Measurements from ENCODE around the gene CDKN1A. TPM values are rescaled to one million over a fixed set of nuclear protein-coding genes. Genes with fewer than 3 reads are reported as not detected.

The CDKN1A gene
- total and polyA plus RNA-seq, 11 donors = 27.5 to 658 (median 99.8) TPM

GRCh38 chr6:36714511-36714910 is 36.0 kb downstream of the CDKN1A start:
- H3K4me1 ChIP-seq = no peaks in the 10 kb centered on the region
- intact Hi-C loops (cut with DNase I) = no loop called here
- no peak for DNase-seq

GRCh38 chr6:36715469-36715868 is 37.0 kb downstream of the CDKN1A start:
- intact Hi-C loops (cut with DNase I) = no loop called here
- TF ChIP-seq CTCF (IDR thresholded peaks at IDR 0.05) = no peak
- no peak for TF ChIP-seq POLR2A (IDR thresholded peaks at IDR 0.05)
- no peak overlapping the region for H3K27ac ChIP-seq
- 81 to 92% (median 90%) methylated on average over 6 to 7 of the region's 7 CpGs for WGBS, 4 donors
- ATAC-seq (no peak), DNase-seq (no peak)
- H3K36me3 ChIP-seq = no peaks in the 10 kb centered on the region
- no peaks in the 10 kb centered on the region for H3K4me1 ChIP-seq
- no peaks in the 10 kb centered on the region for H3K9me3 ChIP-seq
- no peak overlapping the region for H3K4me3 ChIP-seq
- H3K27me3 ChIP-seq = no peaks in the 10 kb centered on the region

More at GRCh38 chr6:36714511-36714910, 36.0 kb downstream of the CDKN1A start:
- no peak for ATAC-seq
- no peak overlapping the region for H3K4me3 ChIP-seq
- H3K36me3 ChIP-seq = no peaks in the 10 kb centered on the region
- H3K27me3 ChIP-seq = no peaks in the 10 kb centered on the region
- H3K9me3 ChIP-seq = no peaks in the 10 kb centered on the region
- TF ChIP-seq CTCF (IDR thresholded peaks at IDR 0.05) (no peak), POLR2A (IDR thresholded peaks at IDR 0.05) (no peak)
- no peak overlapping the region for H3K27ac ChIP-seq
- WGBS, 4 donors = 84 to 90% (median 88%) methylated on average over 7 to 10 of the region's 10 CpGs

DNA sequence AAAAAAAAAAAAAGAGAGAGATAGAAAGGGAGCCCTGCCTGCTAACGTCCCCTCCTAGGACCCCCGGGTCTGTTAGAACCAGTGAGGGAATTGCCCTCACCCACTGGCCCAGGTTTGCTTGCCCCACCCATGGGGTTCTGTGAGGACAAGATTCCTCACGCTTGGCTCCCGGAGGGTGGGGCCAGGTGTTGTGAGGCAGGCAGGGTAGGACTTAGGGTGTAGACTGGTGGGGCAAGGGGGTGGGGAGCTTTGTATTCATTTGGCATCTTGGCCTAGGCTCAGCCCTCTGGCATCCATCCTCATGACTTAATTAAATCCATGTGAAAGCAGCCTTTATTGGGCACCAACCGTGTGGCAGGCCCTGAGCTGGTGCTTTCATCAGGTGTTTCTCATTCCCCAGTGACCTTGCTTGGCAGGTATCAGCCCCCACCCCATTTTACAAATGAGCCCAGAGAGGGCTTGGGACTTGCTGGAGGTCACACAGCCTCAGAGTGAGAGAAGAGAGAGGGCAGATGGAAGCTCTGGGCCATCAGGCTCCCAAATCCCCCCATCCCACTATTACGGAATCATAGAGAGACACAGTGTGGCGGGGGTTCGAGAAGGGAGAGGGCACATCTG is 38.1 kb downstream of the CDKN1A start:
- intact Hi-C loops (cut with DNase I) = no loop called here
- 88 to 91% (median 90%) methylated on average over 8 of the region's 8 CpGs for WGBS, 4 donors
- no peak for TF ChIP-seq POLR2A (IDR thresholded peaks at IDR 0.05)
- no peak for TF ChIP-seq CTCF (IDR thresholded peaks at IDR 0.05)
- H3K27ac ChIP-seq = no peak overlapping the region
- H3K9me3 ChIP-seq = no peaks in the 10 kb centered on the region
- H3K36me3 ChIP-seq = no peaks in the 10 kb centered on the region
- ATAC-seq = no peak
- DNase-seq = no peak
- H3K27me3 ChIP-seq = no peaks in the 10 kb centered on the region
- no peak overlapping the region for H3K4me3 ChIP-seq
- no peaks in the 10 kb centered on the region for H3K4me1 ChIP-seq

- intact Hi-C loops (cut with DNase I) = no loop called here
- no peaks in the 10 kb centered on the region for H3K36me3 ChIP-seq
- DNase-seq (no peak), ATAC-seq (no peak)
- H3K9me3 ChIP-seq = no peaks in the 10 kb centered on the region
- no peak overlapping the region for H3K4me3 ChIP-seq
- no peaks in the 10 kb centered on the region for H3K27me3 ChIP-seq
- TF ChIP-seq CTCF (IDR thresholded peaks at IDR 0.05) (no peak), POLR2A (IDR thresholded peaks at IDR 0.05) (no peak)
- H3K27ac ChIP-seq = no peak overlapping the region
- 69 to 83% (median 74%) methylated on average over 13 of the region's 13 CpGs for WGBS, 4 donors
- no peaks in the 10 kb centered on the region for H3K4me1 ChIP-seq
Observed at GRCh38 chr6:36717231-36717825, 38.8 kb downstream of the CDKN1A start.

All from heart left ventricle (tissue), 16 donors.